GM12891 (cell line): Measurements from ENCODE around the gene ZNF407.
"Not testable (repeated sequence)": the region's sequence is repeated elsewhere in the genome, so short reads cannot be mapped to it uniquely, and the experiment has no call there.

Experiments
- PAX5 ChIP-seq: IDR thresholded peaks from 2 replicates; pipeline ENCODE4 v1.6.1; 2011; ENCODE audit warnings: low read length, moderate library complexity, mild to moderate bottlenecking; ENCODE audit not compliant: insufficient read depth, severe bottlenecking
- POLR2A ChIP-seq: IDR thresholded peaks from 2 replicates; pipeline ENCODE4 v1.6.1; 2011; ENCODE audit warnings: low read depth, low read length, control low read depth
- POLR2AphosphoS5 ChIP-seq: IDR thresholded peaks from 2 replicates; pipeline ENCODE4 v1.6.1; 2011; ENCODE audit warnings: low read depth, low read length, control low read depth
- SPI1 ChIP-seq: IDR thresholded peaks from 2 replicates; pipeline ENCODE4 v1.6.1; 2011; ENCODE audit warnings: low read depth, low read length, control low read depth

- not testable (repeated sequence) for TF ChIP-seq POLR2A, PAX5, SPI1, POLR2AphosphoS5
Observed at GRCh38 chr18:74565993-74566392, 31.7 kb upstream of the ZNF407 start.
